Stimulated activated naive CD4-positive, alpha-beta T cell (primary cell): Measurements from ENCODE around the gene CASP8AP2.
"Not testable (repeated sequence)": the region's sequence is repeated elsewhere in the genome, so short reads cannot be mapped to it uniquely, and the experiment has no call there.

Source experiments
- DNase-seq, 6 experiments: peaks; one replicate each; lab custom pipeline; 2025; lab: John Stamatoyannopoulos, UW

CASP8AP2 gene

GRCh38 chr6:89888871-89889270, 59.2 kb downstream of the CASP8AP2 start:
- no peak for DNase-seq

- DNase-seq = not testable (repeated sequence)
Observed at GRCh38 chr6:89890845-89891528, 61.3 kb downstream of the CASP8AP2 start.

- DNase-seq = not testable (repeated sequence)
Observed at GRCh38 chr6:89892577-89892976, 62.9 kb downstream of the CASP8AP2 start.

GRCh38 chr6:89894169-89894568, 64.5 kb downstream of the CASP8AP2 start, which contains the start of gene GJA10:
Gene GJA10, plus strand, starts transcription at chr6:89894469. Its CDS starts 0 bp downstream, at chr6:89894469.
- DNase-seq = no peak

GRCh38 chr6:89895276-89895874, 65.7 kb downstream of the CASP8AP2 start:
- DNase-seq = no peak

GRCh38 chr6:89910001-89910901, 80.6 kb downstream of the CASP8AP2 start:
- not testable (repeated sequence) for DNase-seq

GRCh38 chr6:89910902-89911240, 81.2 kb downstream of the CASP8AP2 start:
- no peak for DNase-seq

GRCh38 chr6:89916136-89916920, 86.6 kb downstream of the CASP8AP2 start:
- DNase-seq = no peak

GRCh38 chr6:89917216-89917615, 87.5 kb downstream of the CASP8AP2 start:
- DNase-seq = no peak

- DNase-seq = no peak
Observed at GRCh38 chr6:89917801-89918366, 88.2 kb downstream of the CASP8AP2 start.
